NCI-H2081 (cell line): ENCODE measurements around the gene EPB41L4A.
A peak's percentile ranks its signal among the peaks of the same experiment; 100 is the strongest.
"Not testable (repeated sequence)": the region's sequence is repeated elsewhere in the genome, so short reads cannot be mapped to it uniquely, and the experiment has no call there.

Source experiments
- DNase-seq, 2 experiments: peaks; one replicate each; lab custom pipeline; 2025; lab: John Stamatoyannopoulos, UW

Gene EPB41L4A, protein sequence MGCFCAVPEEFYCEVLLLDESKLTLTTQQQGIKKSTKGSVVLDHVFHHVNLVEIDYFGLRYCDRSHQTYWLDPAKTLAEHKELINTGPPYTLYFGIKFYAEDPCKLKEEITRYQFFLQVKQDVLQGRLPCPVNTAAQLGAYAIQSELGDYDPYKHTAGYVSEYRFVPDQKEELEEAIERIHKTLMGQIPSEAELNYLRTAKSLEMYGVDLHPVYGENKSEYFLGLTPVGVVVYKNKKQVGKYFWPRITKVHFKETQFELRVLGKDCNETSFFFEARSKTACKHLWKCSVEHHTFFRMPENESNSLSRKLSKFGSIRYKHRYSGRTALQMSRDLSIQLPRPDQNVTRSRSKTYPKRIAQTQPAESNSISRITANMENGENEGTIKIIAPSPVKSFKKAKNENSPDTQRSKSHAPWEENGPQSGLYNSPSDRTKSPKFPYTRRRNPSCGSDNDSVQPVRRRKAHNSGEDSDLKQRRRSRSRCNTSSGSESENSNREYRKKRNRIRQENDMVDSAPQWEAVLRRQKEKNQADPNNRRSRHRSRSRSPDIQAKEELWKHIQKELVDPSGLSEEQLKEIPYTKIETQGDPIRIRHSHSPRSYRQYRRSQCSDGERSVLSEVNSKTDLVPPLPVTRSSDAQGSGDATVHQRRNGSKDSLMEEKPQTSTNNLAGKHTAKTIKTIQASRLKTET

DNA sequence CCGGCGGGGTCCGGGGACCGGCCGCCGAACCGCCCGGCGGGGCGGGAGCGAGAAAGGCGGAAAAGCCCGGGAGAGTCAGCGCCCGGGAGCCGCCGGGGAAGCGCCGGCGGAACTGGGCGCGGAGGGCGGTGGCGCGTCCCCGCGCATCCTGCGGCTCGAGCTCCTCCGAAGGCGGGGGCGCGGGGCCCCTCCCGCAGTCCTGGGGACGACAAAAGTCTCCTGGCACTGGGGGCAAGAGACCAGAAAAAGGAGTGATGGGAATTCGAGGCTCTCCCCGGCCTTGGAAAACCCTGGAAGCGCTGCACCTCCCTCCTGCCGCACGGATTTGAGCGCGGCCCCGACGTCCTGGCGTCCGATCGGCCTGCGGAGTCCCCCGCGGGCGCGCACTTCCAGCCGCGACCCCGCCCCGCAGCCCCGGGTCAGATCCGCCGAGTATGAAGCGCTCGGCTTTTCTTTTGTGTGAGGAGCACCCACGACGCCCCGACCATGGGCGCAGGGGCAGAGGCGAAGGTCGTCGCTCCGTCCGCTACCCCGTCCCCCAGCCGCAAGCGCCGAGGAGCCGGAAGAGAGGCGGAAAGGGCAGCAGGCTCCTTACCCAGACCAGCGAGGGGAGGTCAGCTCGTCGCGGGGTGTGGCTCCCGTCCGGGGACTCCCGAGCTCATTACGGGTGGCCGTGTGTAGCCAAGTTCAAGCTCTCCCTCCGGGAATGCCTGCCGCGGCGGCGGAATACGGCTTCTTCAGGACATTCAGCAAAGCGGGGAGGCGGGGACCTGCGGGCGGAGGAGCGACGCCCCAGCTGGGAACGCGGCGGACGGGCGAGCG lies at the start of gene EPB41L4A:
Gene EPB41L4A (minus strand): TSS at position 114 of the 822 bp plus-strand sequence. CDS start 238 bp downstream, outside the sequence.
- DNase-seq, result peak; percentile 2 to 16

DNA sequence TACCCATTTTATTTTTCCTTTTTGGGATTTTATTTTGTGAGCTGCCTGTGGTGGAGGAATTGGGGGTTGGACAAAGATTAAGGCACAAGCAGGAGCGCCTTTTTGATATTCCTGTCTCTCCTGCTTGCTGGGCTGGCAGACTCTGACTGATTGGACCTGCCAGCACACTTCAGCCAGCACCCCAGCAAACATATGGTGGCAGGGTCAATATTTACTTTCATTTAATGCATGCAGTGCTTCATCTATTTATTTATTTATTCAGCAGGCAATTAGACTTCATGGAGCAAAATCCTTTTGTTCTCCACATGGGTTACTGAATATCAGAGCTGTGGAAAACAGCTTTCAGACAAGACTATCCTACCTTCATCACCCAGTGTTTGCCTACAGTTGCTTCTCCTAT lies 48.4 kb upstream of the EPB41L4A start:
- DNase-seq, result peak; percentile 50 to 78

DNA sequence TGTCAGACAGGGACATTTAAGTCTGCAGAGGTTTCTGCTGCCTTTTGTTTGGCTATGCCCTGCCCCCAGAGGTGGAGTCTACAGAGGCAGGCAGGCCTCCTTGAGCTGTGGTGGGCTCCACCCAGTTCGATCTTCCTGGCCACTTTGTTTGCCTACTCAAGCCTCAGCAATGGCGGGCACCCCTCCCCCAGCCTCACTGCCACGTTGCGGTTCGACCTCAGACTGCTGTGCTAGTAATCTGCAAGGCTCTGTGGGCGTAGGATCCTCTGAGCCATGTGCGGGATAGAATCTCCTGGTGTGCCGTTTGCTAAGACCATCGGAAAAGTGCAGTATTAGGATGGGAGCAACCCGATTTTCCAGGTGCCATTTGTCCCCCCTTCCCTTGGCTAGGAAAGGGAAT lies 47.2 kb upstream of the EPB41L4A start:
- not testable (repeated sequence) for DNase-seq

DNA sequence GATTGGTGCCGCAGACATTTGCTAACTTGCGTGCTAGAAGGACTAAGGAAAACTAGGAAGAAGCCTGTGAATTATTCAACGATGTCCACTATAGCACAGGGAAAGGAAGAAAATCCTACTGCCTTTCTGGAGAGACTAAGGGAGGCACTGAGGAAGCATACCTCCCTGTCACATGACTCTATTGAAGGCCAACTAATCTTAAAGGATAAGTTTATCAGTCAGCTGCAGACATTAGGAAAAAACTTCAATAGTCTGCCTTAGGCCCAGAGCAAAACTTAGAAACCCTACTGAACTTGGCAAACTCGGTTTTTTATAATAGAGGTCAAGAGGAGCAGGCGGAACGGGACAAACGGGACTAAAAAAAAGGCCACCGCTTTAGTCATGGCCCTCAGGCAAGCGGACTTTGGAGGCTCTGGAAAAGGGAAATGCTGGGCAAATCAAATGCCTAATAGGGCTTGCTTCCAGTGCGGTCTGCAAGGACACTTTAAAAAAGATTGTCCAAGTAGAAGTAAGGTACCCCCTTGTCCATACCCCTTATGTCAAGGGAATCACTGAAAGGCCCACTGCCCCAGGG lies 28.2 kb upstream of the EPB41L4A start:
- DNase-seq, result not testable (repeated sequence)

DNA sequence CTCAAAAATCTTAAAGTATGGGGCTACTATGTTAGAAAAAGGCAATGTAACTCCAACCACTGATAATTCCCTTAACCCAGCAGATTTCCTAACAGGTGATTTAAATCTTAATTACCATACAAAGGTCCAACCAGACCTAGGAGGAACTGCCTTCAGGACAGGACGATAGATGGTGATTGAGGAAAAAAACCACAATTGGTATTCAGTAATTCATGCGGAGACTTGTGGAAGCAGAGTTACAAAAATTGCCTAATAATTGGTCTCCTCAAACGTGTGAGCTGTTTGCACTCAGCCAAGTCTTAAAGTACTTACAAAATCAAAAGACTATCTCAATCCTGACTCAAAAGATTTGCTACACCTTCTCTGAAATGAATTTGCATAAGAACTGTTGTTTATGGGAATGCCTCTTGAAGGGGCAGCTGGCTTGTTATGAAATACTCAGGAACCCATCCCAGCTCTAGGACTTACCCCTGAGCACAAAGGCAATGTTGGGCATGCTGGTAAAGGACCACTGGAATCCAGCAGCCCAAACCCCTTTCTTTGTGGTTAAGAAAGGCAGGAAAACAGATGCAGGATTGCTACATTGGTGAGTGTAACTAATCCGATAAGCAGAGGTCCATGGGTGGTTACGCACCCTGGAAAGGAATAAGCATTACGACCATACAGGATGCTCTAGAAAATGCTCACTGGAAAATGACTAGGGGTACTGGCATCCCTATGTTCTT lies 26.7 kb upstream of the EPB41L4A start:
- no peak for DNase-seq

DNA sequence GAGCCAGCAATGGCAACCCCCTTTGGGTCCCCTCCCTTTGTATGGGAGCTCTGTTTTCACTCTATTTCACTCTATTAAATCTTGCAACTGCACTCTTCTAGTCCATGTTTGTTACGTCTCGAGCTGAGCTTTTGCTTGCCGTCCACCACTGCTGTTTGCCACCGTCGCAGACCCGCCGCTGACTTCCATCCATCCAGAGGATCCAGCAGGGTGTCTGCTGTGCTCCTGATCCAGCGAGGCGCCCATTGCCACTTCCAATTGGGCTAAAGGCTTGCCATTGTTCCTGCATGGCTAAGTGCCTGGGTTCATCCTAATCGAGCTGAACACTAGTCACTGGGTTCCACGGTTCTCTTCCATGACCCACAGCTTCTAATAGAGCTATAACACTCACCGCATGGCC lies 24.9 kb upstream of the EPB41L4A start:
- DNase-seq, result not testable (repeated sequence)

DNA sequence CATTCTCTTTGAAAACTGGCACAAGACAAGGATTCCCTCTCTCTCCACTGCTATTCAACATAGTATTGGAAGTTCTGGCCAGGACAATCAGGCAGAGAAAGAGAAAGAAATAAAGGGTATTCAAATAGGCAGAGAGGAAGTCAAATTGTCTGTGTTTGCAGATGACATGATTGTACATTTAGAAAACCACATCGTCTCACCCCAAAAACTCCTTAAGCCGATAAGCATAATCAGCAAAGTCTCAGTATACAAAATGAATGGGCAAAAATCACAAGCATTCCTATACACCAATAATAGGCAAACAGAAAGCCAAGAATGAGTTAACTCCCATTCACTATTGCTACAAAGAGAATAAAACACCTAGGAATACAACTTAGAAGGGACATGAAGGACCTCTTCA lies 21.0 kb upstream of the EPB41L4A start:
- DNase-seq, result no peak

DNA sequence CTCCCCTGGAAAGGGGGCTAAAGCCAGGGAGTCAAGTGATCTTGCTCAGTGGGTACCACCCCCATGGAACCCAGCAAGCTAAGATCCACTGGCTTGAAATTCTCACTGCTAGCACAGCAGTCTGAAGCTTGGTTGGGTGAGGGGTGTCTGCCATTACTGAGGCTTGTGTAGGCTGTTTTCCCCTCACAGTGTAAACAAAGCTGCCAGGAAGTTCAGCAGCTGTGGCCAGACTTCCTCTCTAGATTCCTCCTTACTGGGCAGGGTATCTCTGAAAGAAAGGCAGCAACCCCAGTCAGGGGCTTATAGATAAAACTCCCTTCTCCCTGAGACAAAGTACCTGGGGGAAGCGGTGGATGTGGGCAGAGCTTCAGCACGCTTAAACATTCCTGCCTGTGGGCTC lies 17.1 kb upstream of the EPB41L4A start:
- peak in 1 of 2 experiments; percentile 1 for DNase-seq

DNA sequence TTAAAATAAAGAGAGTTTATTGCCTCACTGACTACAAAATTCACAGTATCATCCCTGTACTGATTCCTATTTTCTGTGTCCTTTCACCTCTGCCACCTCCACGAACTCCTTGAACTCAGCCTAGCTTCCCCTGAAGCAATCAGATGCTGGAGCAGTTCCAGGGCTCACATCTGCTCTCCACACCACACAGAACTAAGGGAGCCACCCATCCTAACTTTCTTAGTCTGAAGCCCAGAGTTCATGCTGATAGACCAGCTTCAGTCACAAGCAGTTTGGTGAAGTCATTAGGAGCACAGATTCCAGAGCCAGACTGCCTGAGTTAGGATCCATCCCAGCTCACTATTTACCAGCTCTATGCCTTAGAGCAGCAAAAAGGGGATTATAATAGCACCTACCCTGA lies 15.6 kb upstream of the EPB41L4A start:
- no peak for DNase-seq

DNA sequence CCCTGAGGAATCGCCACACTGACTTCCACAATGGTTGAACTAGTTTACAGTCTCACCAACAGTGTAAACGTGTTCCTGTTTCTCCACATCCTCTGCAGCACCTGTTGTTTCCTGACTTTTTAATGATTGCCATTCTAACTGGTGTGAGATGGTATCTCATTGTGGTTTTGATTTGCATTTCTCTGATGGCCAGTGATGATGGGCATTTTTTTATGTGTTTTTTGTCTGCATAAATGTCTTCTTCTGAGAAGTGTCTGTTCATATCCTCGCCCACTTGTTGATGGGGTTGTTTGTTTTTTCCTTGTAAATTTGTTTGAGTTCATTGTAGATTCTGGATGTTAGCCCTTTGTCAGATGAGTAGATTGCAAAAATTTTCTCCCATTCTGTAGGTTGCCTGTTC lies 7.1 kb upstream of the EPB41L4A start:
- not testable (repeated sequence) for DNase-seq

DNA sequence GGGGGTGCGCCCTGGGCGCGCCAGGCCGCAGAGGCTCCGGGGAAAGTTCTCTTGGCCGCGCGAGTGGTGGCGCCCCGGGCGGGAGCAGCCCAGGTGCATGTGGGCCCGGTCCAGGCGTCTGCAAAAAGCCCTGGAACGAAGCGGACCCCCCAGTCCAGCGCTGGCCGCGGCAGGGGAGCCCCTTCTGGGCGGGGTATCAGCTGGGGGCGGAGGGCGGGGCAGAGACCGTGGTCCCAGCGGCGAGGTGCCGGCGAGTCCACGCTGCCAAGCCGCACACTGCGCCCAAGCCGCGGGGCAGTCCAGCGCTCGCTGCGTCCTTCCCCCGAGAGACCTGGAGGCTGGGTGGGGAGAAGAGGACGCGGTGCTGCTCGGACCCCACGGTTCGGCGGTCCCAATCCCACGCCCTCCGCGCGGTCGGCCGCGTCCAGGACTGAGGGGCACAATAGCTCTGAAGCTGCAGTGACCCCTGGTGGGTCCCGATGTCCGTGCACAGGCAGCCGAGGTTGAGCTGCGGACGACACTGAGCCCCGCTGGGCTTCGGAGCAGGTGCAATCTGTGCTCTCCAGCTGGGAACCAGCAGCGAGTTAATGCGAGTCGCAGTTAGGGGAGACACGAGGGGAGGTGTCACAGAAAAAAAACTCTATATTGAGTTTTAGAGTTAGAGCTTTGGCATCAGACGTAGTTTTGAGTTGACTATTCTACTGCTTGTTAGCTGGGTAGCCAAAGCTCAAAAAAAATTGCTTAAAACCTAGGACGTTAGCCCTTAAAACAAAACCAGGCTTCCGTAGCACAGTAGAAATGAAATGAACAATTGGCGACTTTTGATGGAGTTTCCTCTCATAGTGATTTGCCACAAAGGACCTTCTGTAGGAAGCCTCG lies 1.1 kb upstream of the EPB41L4A start:
- peak; percentile 66 to 80 for DNase-seq

DNA sequence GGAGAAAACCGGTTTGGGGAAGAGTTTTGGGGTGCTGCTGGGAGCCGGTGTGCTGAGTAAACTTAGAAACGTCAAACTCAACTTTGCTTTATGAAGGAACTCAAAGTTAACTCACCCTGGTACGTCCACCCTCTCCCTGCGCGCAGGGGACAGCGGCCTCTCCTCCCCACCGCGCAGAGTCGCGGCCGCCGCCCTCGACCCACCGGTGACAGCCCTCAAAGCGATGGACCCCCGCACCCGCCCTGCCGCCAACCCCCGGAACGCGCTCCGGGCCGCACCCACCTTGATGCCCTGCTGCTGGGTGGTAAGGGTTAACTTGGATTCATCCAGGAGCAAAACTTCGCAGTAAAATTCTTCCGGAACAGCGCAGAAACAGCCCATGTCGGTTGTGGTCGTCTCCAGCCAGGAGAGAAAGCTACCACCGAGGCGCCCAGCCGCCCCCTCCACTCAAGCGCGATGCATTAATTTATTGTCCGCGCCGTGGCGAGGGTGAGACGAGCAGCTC lies 366 bp downstream of the EPB41L4A start:
- no peak for DNase-seq

DNA sequence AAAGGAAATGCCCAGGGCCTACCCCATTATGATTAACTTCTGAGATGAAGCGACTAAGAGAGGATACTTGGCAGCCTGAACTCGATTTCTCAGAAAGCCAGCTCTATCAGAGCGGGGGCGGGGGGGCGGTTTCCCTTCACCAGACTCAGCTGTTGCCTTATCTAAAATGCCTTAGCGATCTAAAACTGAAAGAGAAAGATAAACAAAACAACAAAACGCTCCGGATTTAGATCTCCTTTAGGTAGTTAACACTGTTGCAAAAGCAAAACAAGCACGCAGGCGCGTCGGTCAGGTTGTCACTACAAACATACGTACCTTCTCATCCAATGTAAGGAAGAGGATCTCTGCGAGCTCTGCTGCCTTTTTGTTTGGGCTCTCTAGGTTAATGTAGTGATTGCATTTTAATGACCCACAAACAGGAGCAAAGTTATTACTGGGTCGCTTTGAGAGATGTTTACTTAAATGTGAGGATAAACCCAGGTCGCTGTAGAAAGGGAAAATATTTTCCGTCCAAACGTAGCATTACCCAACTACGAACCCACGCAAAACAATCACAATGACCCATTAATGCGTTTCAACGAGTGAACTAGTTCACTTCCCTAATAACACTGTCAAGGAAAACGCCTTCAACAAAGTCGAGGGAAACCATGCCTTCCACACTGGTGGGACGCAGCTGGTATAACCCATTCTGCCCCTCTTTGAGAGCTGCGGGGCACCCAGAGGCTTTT lies 982 bp downstream of the EPB41L4A start:
- DNase-seq, result no peak

DNA sequence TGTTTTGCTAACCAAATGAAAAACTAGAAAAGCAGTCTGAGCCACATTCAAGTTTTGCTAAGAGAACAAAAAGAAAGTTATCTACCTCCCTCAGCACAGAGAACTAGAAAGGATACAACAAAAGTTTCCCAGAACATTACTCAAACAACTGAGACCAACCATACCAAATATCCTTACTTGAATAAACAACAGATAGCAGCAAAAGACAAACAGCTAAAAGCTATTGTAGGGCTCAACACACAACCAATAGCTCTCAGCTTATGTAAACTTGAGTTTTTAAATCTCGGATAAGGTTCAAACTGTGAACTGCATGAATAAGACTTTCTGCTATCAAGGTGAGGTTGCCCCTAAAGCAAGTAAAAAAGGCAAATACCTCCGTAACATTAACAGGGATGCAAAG lies 3.5 kb downstream of the EPB41L4A start:
- DNase-seq, result no peak

DNA sequence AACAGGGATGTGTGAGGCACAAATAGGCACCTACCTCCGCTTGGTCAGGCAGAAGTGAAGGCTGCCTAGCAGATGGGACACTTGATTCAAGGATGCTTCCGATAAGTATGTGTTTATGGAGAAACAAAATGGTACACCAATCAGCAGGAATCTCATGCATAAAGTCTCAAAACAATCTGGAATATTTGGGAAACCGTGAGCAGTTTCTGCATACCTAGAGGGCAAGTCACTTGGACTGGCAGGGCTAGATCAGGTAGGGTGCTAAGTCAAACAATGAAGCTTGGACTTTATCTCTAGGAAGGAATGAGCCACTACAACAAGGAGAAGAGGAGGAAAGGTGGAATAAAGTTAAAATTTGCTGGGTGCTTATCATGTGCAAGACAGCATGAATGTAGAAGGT lies 5.5 kb downstream of the EPB41L4A start:
- DNase-seq, result no peak

DNA sequence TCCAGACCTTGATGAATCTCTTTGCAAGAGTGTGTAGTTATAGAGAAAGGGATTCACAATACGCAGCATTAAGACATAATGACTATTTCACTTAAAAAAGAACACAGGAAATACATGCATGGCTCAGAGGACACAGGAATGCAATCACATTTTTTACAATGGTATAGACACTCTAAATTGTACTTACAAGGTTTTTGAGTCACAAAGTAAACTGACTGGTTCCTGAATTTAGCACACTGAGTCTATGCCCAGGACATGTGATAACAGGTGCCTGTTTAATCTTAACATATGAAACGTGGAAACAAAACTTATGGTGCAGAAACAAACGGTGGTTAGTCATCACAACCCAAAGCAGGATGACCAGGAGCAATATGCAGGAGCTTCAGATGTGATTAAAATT lies 6.7 kb downstream of the EPB41L4A start:
- DNase-seq, result no peak

DNA sequence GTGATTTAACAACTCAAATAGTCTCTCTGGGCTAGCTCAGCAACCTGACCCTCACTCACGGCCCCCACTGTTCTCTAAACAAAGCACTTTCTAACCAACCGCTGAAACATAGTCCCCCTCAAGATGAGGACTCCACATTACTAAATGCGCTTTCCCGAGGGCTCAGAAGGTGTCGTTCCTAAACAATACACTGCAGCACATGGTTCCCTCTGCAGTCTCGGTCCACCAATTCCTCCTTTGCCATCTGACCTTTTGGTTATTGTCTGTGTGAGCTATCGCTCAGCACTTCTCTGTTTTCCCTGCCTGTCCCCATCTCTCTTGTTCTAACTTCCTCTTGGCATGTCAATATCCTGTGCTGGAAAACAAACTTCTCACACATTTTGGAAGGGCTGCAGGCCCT lies 7.2 kb downstream of the EPB41L4A start:
- no peak for DNase-seq

DNA sequence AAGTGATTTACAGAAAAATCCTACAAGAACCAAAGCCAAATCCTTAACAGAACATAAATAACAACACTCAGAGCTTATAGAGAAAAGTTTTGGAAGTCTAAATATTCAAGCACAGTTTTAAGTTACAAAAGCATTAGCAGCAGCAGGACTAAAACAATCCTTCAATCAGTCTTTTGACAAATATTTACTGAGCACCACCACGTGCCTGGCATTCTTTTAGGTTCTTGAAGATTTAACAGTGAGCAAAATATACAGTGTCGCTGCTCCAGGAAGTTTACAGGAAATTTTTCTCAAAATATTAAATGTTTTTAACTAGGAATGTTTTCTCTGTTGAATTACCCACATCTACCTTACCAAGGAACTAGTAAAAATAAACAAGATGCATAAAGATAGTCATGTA lies 11.4 kb downstream of the EPB41L4A start:
- no peak for DNase-seq

DNA sequence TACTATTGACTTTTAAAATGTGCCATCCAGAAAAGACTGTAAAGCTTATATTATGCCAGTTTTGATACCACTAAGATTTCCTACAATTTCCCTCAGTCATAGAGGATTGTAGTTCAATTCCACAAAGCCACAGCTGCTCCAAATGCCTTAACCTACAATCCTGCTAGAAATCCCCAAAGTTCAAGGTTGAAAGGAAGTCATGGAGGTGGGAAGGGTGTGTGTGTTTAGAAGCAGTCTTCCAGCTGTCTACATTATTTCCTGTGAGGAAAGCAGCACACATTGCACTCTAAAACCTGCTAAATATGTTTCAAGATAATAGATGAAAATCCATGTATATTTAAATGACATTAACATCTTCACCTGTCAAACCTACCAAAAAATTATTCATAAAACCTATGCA lies 11.8 kb downstream of the EPB41L4A start:
- no peak for DNase-seq

DNA sequence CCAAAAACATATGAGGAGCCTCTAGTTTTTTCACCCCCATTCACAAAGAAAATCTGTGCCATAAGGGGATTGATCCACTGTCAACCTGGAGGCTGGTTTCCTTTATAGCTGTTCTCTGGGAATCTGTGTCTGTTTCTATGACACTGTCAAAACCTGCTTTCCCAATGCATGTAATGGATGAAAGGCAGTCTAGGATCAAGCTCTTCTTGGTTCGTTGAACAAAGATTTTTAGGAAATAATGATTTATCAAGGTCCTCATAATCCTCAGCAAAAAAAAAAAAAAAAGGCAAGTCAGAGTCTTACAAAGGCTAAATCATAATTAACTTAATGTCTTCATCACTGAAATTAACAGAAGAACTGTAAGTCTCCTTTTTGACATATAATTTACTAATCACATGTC lies 16.0 kb downstream of the EPB41L4A start:
- DNase-seq, result no peak
